PFSK-1 (cell line): ENCODE results near the gene YPEL4.

Experiments
- FOXP2 ChIP-seq: optimal IDR thresholded peaks from 2 replicates; pipeline ENCODE3; 2011; ENCODE audit warnings: borderline replicate concordance, control low read depth, inconsistent platforms; ENCODE audit not compliant: insufficient read depth; ENCODE audit errors: extremely low read length, extremely low read depth
- POLR2AphosphoS5 ChIP-seq: IDR thresholded peaks from 2 replicates; pipeline ENCODE4 v1.6.1; 2012; ENCODE audit warnings: low read depth, mild to moderate bottlenecking, control low read depth, low read length, moderate library complexity
- REST ChIP-seq, 2 experiments: IDR thresholded peaks; 2 replicates each; pipeline versions ENCODE4 v1.6.1 to v1.8.0; 2011 to 2012; ENCODE audit warnings: low read depth in 2 of 2, low read length in 2 of 2, control low read depth in 1 of 2, inconsistent platforms in 1 of 2, mild to moderate bottlenecking in 1 of 2, moderate library complexity in 1 of 2; ENCODE audit not compliant: insufficient read depth in 1 of 2
- SIN3A ChIP-seq: IDR thresholded peaks from 2 replicates; pipeline ENCODE4 v1.6.1; 2012; ENCODE audit warnings: mild to moderate bottlenecking, low read length, moderate library complexity, borderline replicate concordance; ENCODE audit not compliant: insufficient read depth

DNA sequence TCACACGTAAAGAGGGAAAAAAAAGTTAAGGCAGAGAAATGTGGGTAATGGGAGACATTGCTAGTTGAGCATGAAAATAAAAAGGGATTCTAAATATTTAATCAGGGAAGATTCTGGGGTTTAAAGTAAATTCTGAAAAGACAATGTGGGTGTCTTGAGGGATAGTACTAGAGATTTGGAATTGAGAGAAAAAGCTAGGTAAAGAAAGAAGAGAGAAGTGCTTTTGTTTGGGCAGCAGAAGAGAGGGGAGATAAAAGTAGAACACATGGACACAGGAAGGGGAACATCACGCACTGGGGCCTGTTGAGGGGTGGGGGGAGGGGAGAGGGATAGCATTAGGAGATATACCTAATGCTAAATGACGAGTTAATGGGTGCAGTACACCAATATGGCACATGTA lies 3.5 kb upstream of the YPEL4 start:
- TF ChIP-seq POLR2AphosphoS5 (no peak), SIN3A (no peak), REST (IDR thresholded peaks at IDR 0.05; ENCODE audit: insufficient read depth in 1 of 2, low read depth in 2 of 2, low read length in 2 of 2) (no peak), FOXP2 (no peak)
